Mesenchymal stem cell (in vitro differentiated cells and primary cell): Measurements from ENCODE around the gene SLC10A3.

Experiments
- DNase-seq: peaks from one replicate; pipeline ENCODE4 v3.0.0-alpha.2; 2013
- H2AFZ ChIP-seq: one replicate; pipeline ENCODE4 v1.6.1; 2013; ENCODE audit warnings: low read depth, mild to moderate bottlenecking, control low read depth, inconsistent platforms, low read length, moderate library complexity
- H2AK5ac ChIP-seq: 2 replicates; pipeline ENCODE4 v1.6.1; 2013; ENCODE audit warnings: low read length, moderate library complexity, mild to moderate bottlenecking, inconsistent platforms; ENCODE audit not compliant: severe bottlenecking
- H2BK120ac ChIP-seq: one replicate; pipeline ENCODE4 v1.6.1; 2013; ENCODE audit warnings: low read depth, mild to moderate bottlenecking, inconsistent platforms, low read length, moderate library complexity
- H2BK12ac ChIP-seq, 2 experiments: one replicate each; pipeline ENCODE4 v1.6.1; 2013; ENCODE audit warnings: inconsistent platforms in 2 of 2, low read length in 2 of 2, mild to moderate bottlenecking in 2 of 2, moderate library complexity in 2 of 2, control low read depth in 1 of 2
- H2BK15ac ChIP-seq: one replicate; pipeline ENCODE4 v1.6.1; 2013; ENCODE audit warnings: mild to moderate bottlenecking, low read depth, inconsistent platforms; ENCODE audit not compliant: poor library complexity, severe bottlenecking
- H2BK5ac ChIP-seq: 2 replicates; pipeline ENCODE4 v1.6.1; 2013; ENCODE audit warnings: low read depth, mild to moderate bottlenecking, low read length, control low read depth, inconsistent platforms; ENCODE audit not compliant: poor library complexity, severe bottlenecking
- H3K14ac ChIP-seq, 2 experiments: one replicate each; pipeline ENCODE4 v1.6.1; 2013; ENCODE audit warnings: inconsistent platforms in 2 of 2, low read length in 2 of 2, control low read depth in 1 of 2, mild to moderate bottlenecking in 1 of 2, moderate library complexity in 1 of 2
- H3K18ac ChIP-seq, 2 experiments: one replicate each; pipeline ENCODE4 v1.6.1; 2013; ENCODE audit warnings: inconsistent platforms in 2 of 2, low read length in 2 of 2, control low read depth in 1 of 2, low read depth in 1 of 2, mild to moderate bottlenecking in 1 of 2
- H3K23ac ChIP-seq, 2 experiments: one replicate each; pipeline ENCODE4 v1.6.1; 2013; ENCODE audit warnings: inconsistent platforms in 2 of 2, low read length in 2 of 2, mild to moderate bottlenecking in 2 of 2, moderate library complexity in 2 of 2, control low read depth in 1 of 2
- H3K27ac ChIP-seq: 2 replicates; pipeline ENCODE4 v1.5.1; 2013; ENCODE audit warnings: mild to moderate bottlenecking, moderate library complexity, low read length, control low read depth, inconsistent platforms; ENCODE audit not compliant: poor library complexity, severe bottlenecking
- H3K27me3 ChIP-seq, 2 experiments: 2 replicates each; pipeline versions ENCODE4 v1.6.1 to v1.7.0; 2013; ENCODE audit warnings: low read length in 2 of 2, mild to moderate bottlenecking in 2 of 2, moderate library complexity in 2 of 2, control low read depth in 1 of 2, inconsistent platforms in 1 of 2; ENCODE audit not compliant: control insufficient read depth in 1 of 2, insufficient read depth in 1 of 2
- H3K36me3 ChIP-seq, 2 experiments: 2 replicates each; pipeline versions ENCODE4 v1.6.1 to v1.7.0; 2013; ENCODE audit warnings: low read length in 2 of 2, control low read depth in 1 of 2, inconsistent platforms in 1 of 2, low read depth in 1 of 2, mild to moderate bottlenecking in 1 of 2; ENCODE audit not compliant: insufficient read depth in 2 of 2, control insufficient read depth in 1 of 2
- H3K4ac ChIP-seq, 2 experiments: one replicate each; pipeline ENCODE4 v1.6.1; 2013; ENCODE audit warnings: inconsistent platforms in 2 of 2, low read length in 2 of 2, mild to moderate bottlenecking in 2 of 2, moderate library complexity in 2 of 2, control low read depth in 1 of 2, low read depth in 1 of 2
- H3K4me1 ChIP-seq: 2 replicates; pipeline ENCODE4 v1.6.1; 2013; ENCODE audit warnings: low read depth, low read length, control low read depth; ENCODE audit not compliant: control insufficient read depth, insufficient read depth
- H3K4me2 ChIP-seq: 2 replicates; pipeline ENCODE4 v1.6.1; 2013; ENCODE audit warnings: low read length, mild to moderate bottlenecking, inconsistent platforms; ENCODE audit not compliant: poor library complexity, severe bottlenecking
- H3K4me3 ChIP-seq, 2 experiments: 2 replicates each; pipeline versions ENCODE4 v1.5.1 to v1.7.0; 2013; ENCODE audit warnings: low read length in 2 of 2, mild to moderate bottlenecking in 2 of 2, control low read depth in 1 of 2, low read depth in 1 of 2; ENCODE audit not compliant: insufficient read depth in 1 of 2
- H3K79me1 ChIP-seq: replicated peaks from 2 replicates; pipeline ENCODE4 v1.6.1; 2013; ENCODE audit warnings: mild to moderate bottlenecking, control low read depth, low read length, inconsistent platforms; ENCODE audit not compliant: poor library complexity, severe bottlenecking
- H3K9ac ChIP-seq: 2 replicates; pipeline ENCODE4 v1.7.0; 2013; ENCODE audit warnings: mild to moderate bottlenecking, low read length, moderate library complexity
- H3K9me3 ChIP-seq: 2 replicates; pipeline ENCODE4 v1.7.0; 2013; ENCODE audit warnings: mild to moderate bottlenecking, low read length; ENCODE audit not compliant: control insufficient read depth
- H4K8ac ChIP-seq: one replicate; pipeline ENCODE4 v1.6.1; 2013; ENCODE audit warnings: inconsistent platforms, mild to moderate bottlenecking, low read length, moderate library complexity
- H4K91ac ChIP-seq: one replicate; pipeline ENCODE4 v1.6.1; 2013; ENCODE audit warnings: mild to moderate bottlenecking, low read length, inconsistent platforms
- WGBS: methylation state at CpG from one replicate; pipeline ENCODE4 v1.1.7; 2013; ENCODE audit warnings: mixed read lengths; 5-methylcytosine and 5-hydroxymethylcytosine counted together

SLC10A3 gene

DNA sequence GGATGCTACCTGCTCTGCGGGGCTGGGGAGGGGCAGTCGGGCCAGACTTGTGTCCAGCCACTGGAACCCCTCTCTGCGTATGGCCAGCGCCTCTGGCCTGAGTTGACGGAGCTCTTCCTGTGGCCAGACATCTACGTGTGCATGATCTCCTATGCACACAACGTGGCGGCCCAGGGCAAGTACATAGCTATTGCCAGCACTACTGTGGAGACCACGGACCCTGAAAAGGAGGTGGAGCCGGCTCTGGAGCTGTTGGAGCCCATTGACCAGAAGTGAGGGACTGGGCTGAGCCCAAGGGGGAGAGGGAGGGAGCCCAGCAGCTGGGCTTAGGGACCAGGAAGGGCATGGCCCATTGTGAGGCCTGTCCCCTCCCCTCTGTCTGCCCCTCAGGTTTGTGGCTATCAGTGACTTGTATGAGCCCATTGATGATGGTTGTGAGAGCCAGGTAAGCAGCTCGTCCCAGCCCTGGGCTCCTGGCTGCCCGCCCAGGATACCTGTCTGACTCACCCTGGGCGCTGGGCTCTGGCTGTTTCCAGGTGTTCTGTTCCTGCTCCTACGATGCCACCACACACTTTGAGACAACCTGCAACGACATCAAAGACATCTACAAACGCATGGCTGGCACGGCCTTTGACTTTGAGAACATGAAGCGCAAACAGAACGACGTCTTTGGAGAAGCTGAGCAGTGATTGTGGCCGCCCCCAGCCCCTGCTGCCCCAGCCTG is 48.3 kb downstream of the SLC10A3 start:
- Histone ChIP-seq H3K23ac (no peak overlapping the region), H3K18ac (no peak overlapping the region), H3K9me3 (no peaks in the 10 kb centered on the region), H2BK15ac (no peak overlapping the region), H2BK120ac (no peak overlapping the region), H2AK5ac (no peak overlapping the region), H3K9ac (no peak overlapping the region), H2BK12ac (no peak overlapping the region), H2BK5ac (no peak overlapping the region), H3K36me3 (peaks cover 42 to 65% of the 10 kb centered on the region in 2 experiments), H3K14ac (no peak overlapping the region), H3K4ac (no peak overlapping the region), H3K27me3 (no peaks in the 10 kb centered on the region), H3K4me2 (no peak overlapping the region), H4K8ac (peak overlapping the region; percentile 15), H2AFZ (no peak overlapping the region), H3K4me1 (peaks cover 33% of the 10 kb centered on the region), H3K27ac (no peak overlapping the region), H4K91ac (no peak overlapping the region), H3K4me3 (no peak overlapping the region), H3K79me1 (peaks cover 8% of the 10 kb centered on the region)
- DNase-seq: no peak
- WGBS: 95% methylated on average over 20 of the region's 21 CpGs

DNA sequence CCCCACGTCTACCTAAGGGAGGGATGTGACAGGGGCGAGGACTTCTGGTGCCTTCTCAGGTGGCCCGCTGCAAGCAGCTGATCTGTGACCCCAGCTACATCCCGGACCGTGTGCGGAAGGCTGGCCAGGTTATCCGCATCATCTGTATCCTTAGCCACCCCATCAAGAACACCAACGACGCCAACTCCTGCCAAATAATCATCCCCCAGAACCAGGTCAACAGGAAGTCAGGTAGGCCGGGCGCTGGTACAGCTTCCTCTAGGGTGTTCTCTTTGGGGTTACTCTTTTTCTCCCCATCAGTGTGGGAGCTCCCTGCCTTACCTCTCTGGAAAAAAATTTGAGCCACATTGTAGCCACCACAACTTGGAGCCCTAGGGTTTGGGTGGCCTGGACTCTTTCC is 48.9 kb downstream of the SLC10A3 start:
- H4K91ac ChIP-seq: no peak overlapping the region
- H2BK120ac ChIP-seq: no peak overlapping the region
- H3K27ac ChIP-seq: no peak overlapping the region
- peaks cover 36 to 59% of the 10 kb centered on the region in 2 experiments for H3K36me3 ChIP-seq
- H3K14ac ChIP-seq: no peak overlapping the region
- H4K8ac ChIP-seq: no peak overlapping the region
- H3K9ac ChIP-seq: no peak overlapping the region
- no peak overlapping the region for H2AK5ac ChIP-seq
- H3K4me2 ChIP-seq: no peak overlapping the region
- H2BK12ac ChIP-seq: no peak overlapping the region
- H2BK15ac ChIP-seq: no peak overlapping the region
- no peak for DNase-seq
- 98% methylated on average over 7 of the region's 11 CpGs for WGBS
- no peak overlapping the region for H3K4me3 ChIP-seq
- H3K79me1 ChIP-seq: peaks cover 5% of the 10 kb centered on the region
- peaks cover 31% of the 10 kb centered on the region for H3K4me1 ChIP-seq
- no peak overlapping the region for H3K4ac ChIP-seq
- no peaks in the 10 kb centered on the region for H3K9me3 ChIP-seq
- no peak overlapping the region for H3K18ac ChIP-seq
- no peak overlapping the region for H2AFZ ChIP-seq
- H3K27me3 ChIP-seq: no peaks in the 10 kb centered on the region
- H3K23ac ChIP-seq: no peak overlapping the region
- no peak overlapping the region for H2BK5ac ChIP-seq

DNA sequence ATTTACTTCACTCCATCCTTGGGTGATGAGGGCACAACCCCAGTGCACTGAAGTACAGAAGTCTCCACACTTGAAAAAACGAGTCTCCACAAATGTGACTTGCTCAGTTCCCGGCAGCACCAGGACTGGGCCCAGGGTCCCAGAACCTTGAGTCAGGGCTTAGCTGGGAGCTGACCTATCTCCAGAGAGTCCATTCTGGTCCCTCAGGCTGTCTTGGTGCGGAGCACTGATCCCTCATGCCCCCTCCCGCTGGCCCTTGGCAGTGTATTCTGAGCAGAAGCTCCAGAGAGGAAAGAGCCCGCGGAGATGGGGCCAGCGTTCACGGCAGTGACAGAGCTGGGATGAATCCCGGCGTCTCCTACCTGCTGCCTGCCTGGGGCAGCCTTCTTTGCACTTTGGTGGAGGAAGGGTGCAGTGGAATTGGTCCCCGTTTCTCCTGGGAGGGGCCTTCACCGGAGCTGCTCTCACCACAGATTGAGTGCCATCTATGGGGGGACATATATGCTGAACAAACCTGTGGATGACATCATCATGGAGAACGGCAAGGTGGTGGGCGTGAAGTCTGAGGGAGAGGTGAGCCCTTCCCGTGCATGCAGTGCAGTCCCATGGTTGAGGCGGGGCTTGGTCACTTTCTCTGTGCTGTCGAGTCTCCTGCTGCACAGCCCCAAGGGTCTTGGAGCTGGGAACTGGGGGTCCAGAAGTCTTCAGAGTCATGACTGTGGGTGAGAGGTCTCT is 49.6 kb downstream of the SLC10A3 start:
- H3K4ac ChIP-seq: no peak overlapping the region
- DNase-seq: no peak
- H3K23ac ChIP-seq: no peak overlapping the region
- H2BK12ac ChIP-seq: no peak overlapping the region
- H3K79me1 ChIP-seq: peaks cover 4% of the 10 kb centered on the region
- no peak overlapping the region for H2BK5ac ChIP-seq
- no peak overlapping the region for H2BK15ac ChIP-seq
- no peak overlapping the region for H3K14ac ChIP-seq
- H3K36me3 ChIP-seq: peaks cover 32 to 57% of the 10 kb centered on the region in 2 experiments
- no peaks in the 10 kb centered on the region for H3K27me3 ChIP-seq
- no peak overlapping the region for H3K4me2 ChIP-seq
- no peak overlapping the region for H4K8ac ChIP-seq
- WGBS: 97% methylated on average over 17 of the region's 17 CpGs
- no peak overlapping the region for H2AK5ac ChIP-seq
- H2BK120ac ChIP-seq: no peak overlapping the region
- no peak overlapping the region for H3K18ac ChIP-seq
- no peak overlapping the region for H3K27ac ChIP-seq
- H4K91ac ChIP-seq: no peak overlapping the region
- no peaks in the 10 kb centered on the region for H3K9me3 ChIP-seq
- H3K9ac ChIP-seq: no peak overlapping the region
- H3K4me1 ChIP-seq: peaks cover 26% of the 10 kb centered on the region
- H3K4me3 ChIP-seq: no peak overlapping the region
- no peak overlapping the region for H2AFZ ChIP-seq

- H2AK5ac ChIP-seq: no peak overlapping the region
- peaks cover 2% of the 10 kb centered on the region for H3K79me1 ChIP-seq
- H3K4me2 ChIP-seq: no peak overlapping the region
- H3K27me3 ChIP-seq: no peaks in the 10 kb centered on the region
- H3K27ac ChIP-seq: no peak overlapping the region
- H2BK15ac ChIP-seq: no peak overlapping the region
- H4K8ac ChIP-seq: no peak overlapping the region
- no peak for DNase-seq
- H3K36me3 ChIP-seq: peaks cover 38 to 60% of the 10 kb centered on the region in 2 experiments
- H2AFZ ChIP-seq: no peak overlapping the region
- H3K9me3 ChIP-seq: no peaks in the 10 kb centered on the region
- peaks cover 16% of the 10 kb centered on the region for H3K4me1 ChIP-seq
- H3K4ac ChIP-seq: no peak overlapping the region
- no peak overlapping the region for H3K14ac ChIP-seq
- H4K91ac ChIP-seq: no peak overlapping the region
- no peak overlapping the region for H3K18ac ChIP-seq
- H2BK5ac ChIP-seq: no peak overlapping the region
- no peak overlapping the region for H3K23ac ChIP-seq
- no peak overlapping the region for H2BK12ac ChIP-seq
- H3K4me3 ChIP-seq: no peak overlapping the region
- WGBS: 97% methylated on average over 8 of the region's 18 CpGs
- no peak overlapping the region for H3K9ac ChIP-seq
- H2BK120ac ChIP-seq: no peak overlapping the region
Measured at GRCh38 chrX:154439841-154440240, 50.6 kb downstream of the SLC10A3 start.
